GM19328 (cell line): Measurements from ENCODE around the gene ZNF429.
A peak's percentile ranks its signal among the peaks of the same experiment; 100 is the strongest.
"Not testable (repeated sequence)": the region's sequence is repeated elsewhere in the genome, so short reads cannot be mapped to it uniquely, and the experiment has no call there.

ENCODE experiments used
- ATAC-seq: cut with Tn5 transposase; IDR thresholded peaks from one replicate; pipeline ENCODE4 v1.9.1; 2021; ENCODE audit warnings: mild to moderate bottlenecking, moderate library complexity; ENCODE audit not compliant: unreplicated experiment

Gene ZNF429

GRCh38 chr19:21505459-21506451, at the start of gene ZNF429:
Gene ZNF429, plus strand, starts transcription at chr19:21505602. Its CDS starts 170 bp downstream, at chr19:21505772.
- peak; percentile 98 for ATAC-seq

GRCh38 chr19:21460686-21461085, 44.7 kb upstream of the ZNF429 start:
- ATAC-seq = no peak

- no peak for ATAC-seq
Measured at GRCh38 chr19:21462540-21462939, 42.9 kb upstream of the ZNF429 start.

- ATAC-seq = no peak
Measured at GRCh38 chr19:21463449-21464105, 41.8 kb upstream of the ZNF429 start.

GRCh38 chr19:21466627-21467026, 38.8 kb upstream of the ZNF429 start:
- no peak for ATAC-seq

- no peak for ATAC-seq
Measured at GRCh38 chr19:21468791-21469190, 36.6 kb upstream of the ZNF429 start.

GRCh38 chr19:21472507-21472906, 32.9 kb upstream of the ZNF429 start:
- no peak for ATAC-seq

GRCh38 chr19:21474671-21475181, 30.7 kb upstream of the ZNF429 start:
- no peak for ATAC-seq

- ATAC-seq = not testable (repeated sequence)
Measured at GRCh38 chr19:21482361-21482760, 23.0 kb upstream of the ZNF429 start.

- ATAC-seq = no peak
Measured at GRCh38 chr19:21482863-21483276, 22.5 kb upstream of the ZNF429 start.

GRCh38 chr19:21483589-21484170, 21.7 kb upstream of the ZNF429 start:
- ATAC-seq = no peak

- ATAC-seq = no peak
Measured at GRCh38 chr19:21484631-21485030, 20.8 kb upstream of the ZNF429 start.

- ATAC-seq = no peak
Measured at GRCh38 chr19:21485926-21486325, 19.5 kb upstream of the ZNF429 start.

- no peak for ATAC-seq
Measured at GRCh38 chr19:21487969-21488368, 17.4 kb upstream of the ZNF429 start.

- ATAC-seq = no peak
Measured at GRCh38 chr19:21491146-21491545, 14.3 kb upstream of the ZNF429 start.

GRCh38 chr19:21492947-21493906, 12.2 kb upstream of the ZNF429 start:
- ATAC-seq = no peak

- no peak for ATAC-seq
Measured at GRCh38 chr19:21496876-21497275, 8.5 kb upstream of the ZNF429 start.

- ATAC-seq = no peak
Measured at GRCh38 chr19:21498651-21499050, 6.8 kb upstream of the ZNF429 start.

- ATAC-seq = no peak
Measured at GRCh38 chr19:21508198-21508597, 2.8 kb downstream of the ZNF429 start.

- ATAC-seq = not testable (repeated sequence)
Measured at GRCh38 chr19:21511058-21511457, 5.7 kb downstream of the ZNF429 start.
